RPMI8226 (cell line): ENCODE data around the gene PTRH1.
"Not testable (repeated sequence)": the region's sequence is repeated elsewhere in the genome, so short reads cannot be mapped to it uniquely, and the experiment has no call there.

Experiments
- DNase-seq: peaks from one replicate; pipeline ENCODE4 v3.0.0-alpha.2; 2015

The PTRH1 gene

GRCh38 chr9:127715470-127716337 is at the start of gene PTRH1, which contains the start of gene TTC16:
Gene PTRH1 (minus strand): TSS chr9:127715663. CDS start chr9:127715639, 24 bp downstream.
Gene TTC16 (plus strand): TSS chr9:127716079. CDS start chr9:127716146, 67 bp downstream.
- DNase-seq, result peak; percentile 99

- peak; percentile 69 for DNase-seq
Measured at GRCh38 chr9:127763918-127764384, 48.5 kb upstream of the PTRH1 start.

GRCh38 chr9:127762111-127762676 is 46.7 kb upstream of the PTRH1 start:
- DNase-seq, result no peak

- DNase-seq, result no peak
Measured at GRCh38 chr9:127761491-127761956, 46.1 kb upstream of the PTRH1 start.

- DNase-seq, result no peak
Measured at GRCh38 chr9:127761061-127761460, 45.6 kb upstream of the PTRH1 start.

GRCh38 chr9:127758843-127759242 is 43.4 kb upstream of the PTRH1 start:
- no peak for DNase-seq

- not testable (repeated sequence) for DNase-seq
Measured at GRCh38 chr9:127756776-127757175, 41.3 kb upstream of the PTRH1 start.

- no peak for DNase-seq
Measured at GRCh38 chr9:127756233-127756632, 40.8 kb upstream of the PTRH1 start.

- no peak for DNase-seq
Measured at GRCh38 chr9:127755061-127756060, 39.9 kb upstream of the PTRH1 start.

- no peak for DNase-seq
Measured at GRCh38 chr9:127754099-127755060, 38.9 kb upstream of the PTRH1 start.

GRCh38 chr9:127753622-127754021 is 38.2 kb upstream of the PTRH1 start:
- no peak for DNase-seq

- no peak for DNase-seq
Measured at GRCh38 chr9:127753148-127753547, 37.7 kb upstream of the PTRH1 start.

GRCh38 chr9:127751269-127752054 is 36.0 kb upstream of the PTRH1 start:
- DNase-seq, result no peak

GRCh38 chr9:127749090-127749787 is 33.8 kb upstream of the PTRH1 start:
- DNase-seq, result no peak

- DNase-seq, result no peak
Measured at GRCh38 chr9:127746959-127747569, 31.6 kb upstream of the PTRH1 start.

GRCh38 chr9:127744398-127745110 is 29.1 kb upstream of the PTRH1 start:
- DNase-seq, result no peak

GRCh38 chr9:127742435-127743088 is 27.1 kb upstream of the PTRH1 start:
- DNase-seq, result no peak

- DNase-seq, result no peak
Measured at GRCh38 chr9:127741831-127742434, 26.5 kb upstream of the PTRH1 start.
